AG04449 (cell line): ENCODE results near the gene DNLZ.

Source experiments
- CTCF ChIA-PET: fragments of 350-600 bp; formaldehyde crosslinking; extraction: SDS; loops from one replicate; lab custom pipeline; 2021; ENCODE audit warnings: antibody characterized with exemption; lab: Yijun Ruan, JAX
- POLR2A ChIA-PET: fragments of 400-600, 350-600 bp; formaldehyde crosslinking; extraction: SDS; loops from one replicate; lab custom pipeline; 2020; ENCODE audit warnings: antibody characterized with exemption, inconsistent platforms; lab: Yijun Ruan, JAX
- DNase-seq: peaks from one replicate; pipeline ENCODE4 v3.0.0-alpha.2; 2010; ENCODE audit warnings: low read depth, low spot score
- H3K4me3 ChIP-seq: 2 replicates; pipeline ENCODE4 v1.5.1; 2011; ENCODE audit warnings: low read depth, mild to moderate bottlenecking, control low read depth, low read length
- CTCF ChIP-seq: IDR thresholded peaks from one replicate; pipeline ENCODE4 v1.5.1; 2011; ENCODE audit warnings: mild to moderate bottlenecking, moderate library complexity, low read length, control low read depth, inconsistent platforms; ENCODE audit not compliant: insufficient read depth; ENCODE audit errors: missing control alignments

DNLZ gene

GRCh38 chr9:136392538-136393449, 29.2 kb upstream of the DNLZ start:
- CTCF ChIA-PET = interaction anchor here (1.1 to 3.7 kb wide), 5 partner anchors 8 to 80 kb away, joined by 3 to 26 read pairs (median 8); partner anchors contain the start of genes DNLZ and SNAPC4
- no peak for TF ChIP-seq CTCF
- H3K4me3 ChIP-seq = no peak overlapping the region
- DNase-seq = no peak
- POLR2A ChIA-PET = interaction anchor here (0.6 kb wide), 1 partner anchor 60 kb away, joined by 3 read pairs; no protein-coding TSS in a partner anchor

GRCh38 chr9:136391737-136392537, 28.4 kb upstream of the DNLZ start:
- H3K4me3 ChIP-seq = no peak overlapping the region
- DNase-seq = no peak
- CTCF ChIA-PET = interaction anchor here (1.1 to 3.7 kb wide), 6 partner anchors 9 to 79 kb away, joined by 3 to 26 read pairs (median 6); partner anchors contain the start of genes DNLZ and SNAPC4
- no peak for TF ChIP-seq CTCF
- POLR2A ChIA-PET = interaction anchor here (0.6 to 1.2 kb wide), 2 partner anchors 29 to 61 kb away, joined by 3 to 4 read pairs; no protein-coding TSS in a partner anchor

DNA sequence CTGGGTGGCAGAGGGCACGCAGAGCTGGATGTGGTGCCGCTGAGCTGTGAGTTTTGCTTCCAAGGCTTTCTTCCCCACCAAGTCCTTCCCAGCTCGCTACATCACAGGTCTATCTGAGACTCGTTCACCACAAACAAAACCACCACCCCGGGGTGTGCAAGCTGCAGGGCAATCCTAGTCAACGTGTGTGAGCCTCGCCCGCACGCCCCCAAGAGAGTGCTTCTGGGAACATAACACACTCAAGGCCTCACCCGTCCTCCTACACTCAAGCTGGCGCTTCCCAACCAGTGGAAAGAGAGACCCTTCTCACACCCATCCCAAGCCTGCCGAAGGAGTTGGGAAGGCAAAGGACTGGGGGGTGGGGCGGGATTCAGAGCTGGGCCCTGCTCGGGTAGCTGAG, 25.9 kb upstream of the DNLZ start:
- TF ChIP-seq CTCF = no peak
- POLR2A ChIA-PET = interaction anchor here (0.9 to 1.1 kb wide), 3 partner anchors 22 to 26 kb away, joined by 3 to 4 read pairs (median 4); no protein-coding TSS in a partner anchor
- CTCF ChIA-PET = interaction anchor here (1.1 to 3.7 kb wide), 6 partner anchors 11 to 77 kb away, joined by 5 to 18 read pairs (median 12); partner anchors contain the start of gene SNAPC4
- DNase-seq = no peak
- no peak overlapping the region for H3K4me3 ChIP-seq

DNA sequence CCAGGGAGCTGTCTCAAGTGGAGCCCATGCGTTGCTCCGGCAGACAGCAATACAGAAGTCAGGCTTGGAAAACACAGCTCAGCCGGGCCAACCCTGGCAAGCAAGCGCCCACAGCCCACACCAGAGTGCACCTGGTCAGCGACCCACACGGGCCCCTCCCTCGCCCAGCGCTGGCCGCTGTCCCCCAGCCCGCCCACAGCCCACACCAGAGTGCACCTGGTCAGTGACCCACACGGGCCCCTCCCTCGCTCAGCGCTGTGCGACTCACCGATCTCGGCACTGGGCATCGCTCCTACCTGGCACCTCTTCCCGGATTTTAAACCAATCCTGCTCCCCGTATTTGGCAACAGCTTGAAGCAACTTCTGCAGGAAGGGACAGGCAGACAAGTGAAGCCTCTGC, 23.7 kb upstream of the DNLZ start:
- no peak for DNase-seq
- ChIA-PET POLR2A (no interaction called here), CTCF (interaction anchor here (1.2 to 3.7 kb wide), 3 partner anchors 10 to 75 kb away, joined by 4 to 18 read pairs (median 15); partner anchors contain the start of gene SNAPC4)
- no peak for TF ChIP-seq CTCF
- H3K4me3 ChIP-seq = no peak overlapping the region

DNA sequence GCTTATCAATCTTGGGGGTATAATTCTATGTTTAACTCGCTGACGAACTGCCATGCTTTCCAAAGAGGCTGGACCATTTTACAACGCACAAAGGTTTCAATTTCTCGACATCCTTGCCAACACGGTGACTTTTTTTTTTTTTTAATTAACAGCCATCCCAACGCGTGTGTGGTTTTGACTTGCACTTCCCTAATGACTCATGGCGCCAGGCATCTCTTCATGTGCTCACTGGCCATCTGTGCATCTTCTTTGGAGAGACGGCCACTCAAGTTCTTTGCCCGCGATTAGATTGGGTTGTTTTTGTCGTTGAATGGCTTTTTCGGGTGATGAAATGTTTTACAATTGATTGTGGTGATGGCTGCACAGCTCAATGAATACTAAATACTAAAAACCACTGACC, 22.5 kb upstream of the DNLZ start:
- DNase-seq = no peak
- CTCF ChIA-PET = interaction anchor here (1.9 to 2.3 kb wide), 2 partner anchors 11 to 14 kb away, joined by 4 to 12 read pairs; partner anchors contain the start of gene SNAPC4
- POLR2A ChIA-PET = no interaction called here
- no peak for TF ChIP-seq CTCF
- H3K4me3 ChIP-seq = no peak overlapping the region
